MV-4-11 (cell line): ENCODE measurements around the gene NAPB.
A peak's percentile ranks its signal among the peaks of the same experiment; 100 is the strongest.

Experiments used
- DNase-seq: peaks from one replicate; lab custom pipeline; 2025; lab: John Stamatoyannopoulos, UW

Gene NAPB

GRCh38 chr20:23344336-23344735 lies 77.0 kb downstream of the NAPB start:
- DNase-seq = peak; percentile 40

DNA sequence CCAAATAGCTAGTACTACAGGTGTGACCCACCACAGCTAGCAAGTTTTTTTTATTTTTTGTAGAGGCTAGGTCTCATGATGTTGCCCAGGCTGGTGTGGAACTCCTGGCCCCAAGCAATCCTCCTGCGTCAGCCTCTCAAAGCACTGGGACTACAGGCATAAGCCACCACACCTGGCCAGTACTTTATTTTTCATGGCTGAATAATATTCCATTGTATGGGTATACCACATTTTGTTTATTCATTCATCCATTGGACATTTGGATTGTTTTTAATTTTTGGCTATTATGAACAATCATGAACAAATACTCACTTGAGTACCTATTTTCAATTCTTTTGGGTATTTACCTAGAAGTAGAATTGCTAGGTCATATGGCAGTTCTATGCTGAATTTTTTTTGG lies 77.7 kb downstream of the NAPB start:
- DNase-seq = no peak

GRCh38 chr20:23341073-23341472 lies 80.2 kb downstream of the NAPB start:
- DNase-seq = no peak

GRCh38 chr20:23340524-23340923 lies 80.8 kb downstream of the NAPB start:
- DNase-seq = peak; percentile 64

DNA sequence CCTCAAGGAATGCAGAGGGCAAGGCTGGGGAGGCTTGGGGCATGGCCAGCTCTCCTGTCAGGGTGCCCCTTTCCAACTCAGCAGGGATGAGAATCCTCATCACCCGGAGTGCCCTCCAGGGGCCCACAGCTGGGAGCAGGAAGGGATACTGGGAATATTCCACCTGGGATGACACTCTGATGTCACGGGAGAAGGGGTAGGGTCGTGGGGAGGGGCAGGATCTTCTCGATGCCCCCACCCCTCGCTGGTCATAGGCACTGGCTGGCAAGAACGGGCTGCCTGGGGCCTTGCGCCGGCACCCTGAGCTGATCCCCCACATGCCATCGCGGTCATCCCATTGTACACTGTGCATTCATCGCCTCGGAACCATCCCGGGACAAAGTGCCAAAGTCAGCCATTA lies 81.3 kb downstream of the NAPB start:
- DNase-seq = no peak

DNA sequence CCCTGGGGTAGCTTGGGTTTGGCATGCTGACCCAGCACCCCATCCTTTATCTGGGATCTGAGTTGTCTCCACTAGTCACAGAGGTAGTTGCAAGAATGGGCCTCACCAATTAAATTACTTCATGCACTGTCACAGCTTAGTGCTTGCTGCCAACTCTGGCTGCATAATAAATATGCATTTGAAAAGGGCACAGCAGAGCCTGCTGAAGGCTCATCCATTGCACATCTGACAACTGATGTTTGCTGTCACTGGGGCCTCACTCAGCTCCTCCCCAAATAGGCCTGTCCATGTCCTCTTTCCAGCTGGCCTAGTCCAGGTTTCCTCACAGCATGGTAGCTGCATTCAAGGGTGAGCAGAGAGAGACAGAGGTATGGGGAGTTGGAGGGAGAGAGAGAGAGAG lies 84.0 kb downstream of the NAPB start:
- no peak for DNase-seq

GRCh38 chr20:23336476-23336875 lies 84.8 kb downstream of the NAPB start:
- no peak for DNase-seq

DNA sequence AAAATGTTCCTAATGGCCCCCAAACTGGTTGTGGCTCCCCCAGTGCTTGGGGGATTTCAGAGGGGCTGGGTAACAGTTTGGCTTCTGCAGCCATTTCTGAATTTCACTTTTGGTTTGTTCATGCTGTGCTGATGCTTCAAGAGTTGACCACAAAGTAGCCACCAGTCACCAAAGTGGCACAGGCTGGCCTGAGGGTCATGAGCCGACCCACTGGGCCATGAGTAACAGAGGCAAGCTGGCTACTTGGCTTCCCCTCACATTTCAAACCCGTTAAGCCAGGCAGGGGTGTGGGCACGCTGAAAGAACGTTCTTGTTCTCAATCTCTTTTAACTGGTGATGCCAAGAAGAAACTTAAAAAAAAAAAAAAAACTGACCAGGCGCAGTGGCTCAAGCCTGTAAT lies 85.8 kb downstream of the NAPB start:
- no peak for DNase-seq

GRCh38 chr20:23334111-23334510 lies 87.2 kb downstream of the NAPB start:
- DNase-seq = peak; percentile 76

GRCh38 chr20:23332467-23332866 lies 88.8 kb downstream of the NAPB start:
- no peak for DNase-seq

DNA sequence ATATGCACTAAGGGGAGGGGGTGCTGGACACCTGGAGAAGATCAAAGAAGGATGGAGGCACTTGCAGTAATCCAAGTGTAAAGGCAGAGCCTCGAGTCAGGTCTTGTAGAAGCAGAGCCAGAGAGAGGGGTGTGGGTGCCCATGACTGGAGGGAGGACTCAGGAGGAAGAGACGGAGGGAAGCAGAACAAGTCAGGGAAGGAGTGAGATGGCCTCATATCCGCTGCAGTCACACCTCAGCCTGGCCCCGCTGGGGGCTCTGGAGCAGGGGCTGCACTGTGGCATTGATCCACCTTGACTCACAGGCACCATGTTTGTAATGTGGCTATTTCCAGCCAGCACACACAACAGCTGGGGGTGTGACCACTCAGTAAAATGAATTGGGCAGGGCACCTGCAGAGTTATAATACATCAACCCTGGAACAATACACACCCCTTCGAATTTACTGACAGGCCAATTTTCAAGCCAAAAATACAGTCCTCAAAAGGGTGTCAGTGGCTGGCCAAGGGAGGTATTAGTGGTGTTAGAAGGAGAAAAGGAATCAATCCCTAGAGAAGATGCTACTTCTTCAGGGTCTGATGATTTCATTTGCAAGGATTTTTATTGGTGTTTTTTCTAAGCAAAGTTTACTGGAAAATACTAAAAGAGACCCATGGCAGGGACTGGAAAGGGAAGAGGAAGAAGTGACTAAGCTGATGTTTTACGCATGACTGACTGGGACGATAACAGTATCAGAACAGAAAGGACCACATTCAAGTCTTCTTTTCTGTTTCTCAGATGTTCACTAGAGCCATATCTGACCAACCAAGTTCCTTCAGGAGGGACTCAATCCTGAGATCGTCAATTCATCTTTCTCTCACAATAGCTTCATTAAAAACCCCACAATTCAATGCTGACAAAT lies 89.6 kb downstream of the NAPB start:
- no peak for DNase-seq

GRCh38 chr20:23327617-23328333 lies 93.5 kb downstream of the NAPB start:
- DNase-seq = no peak

DNA sequence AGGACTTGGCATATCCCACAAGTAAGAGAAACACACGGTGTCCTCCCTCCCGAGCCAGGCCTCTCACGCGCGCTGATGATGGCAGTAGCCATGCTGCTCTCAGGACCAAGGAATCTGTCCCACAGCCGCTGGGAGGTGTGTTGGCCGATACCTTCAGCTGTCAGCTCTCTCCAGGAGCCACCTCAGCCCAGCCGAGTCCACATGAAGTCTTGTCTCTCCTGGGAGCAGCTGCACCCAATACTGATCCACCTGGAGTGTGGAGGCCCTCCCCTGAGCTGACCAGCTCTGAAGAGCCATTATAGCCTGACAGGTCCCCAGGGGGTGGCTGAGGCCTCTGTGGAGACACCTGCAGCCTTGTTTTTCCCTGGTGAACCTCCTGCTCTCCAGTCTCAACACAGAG lies 94.5 kb downstream of the NAPB start:
- DNase-seq = no peak

DNA sequence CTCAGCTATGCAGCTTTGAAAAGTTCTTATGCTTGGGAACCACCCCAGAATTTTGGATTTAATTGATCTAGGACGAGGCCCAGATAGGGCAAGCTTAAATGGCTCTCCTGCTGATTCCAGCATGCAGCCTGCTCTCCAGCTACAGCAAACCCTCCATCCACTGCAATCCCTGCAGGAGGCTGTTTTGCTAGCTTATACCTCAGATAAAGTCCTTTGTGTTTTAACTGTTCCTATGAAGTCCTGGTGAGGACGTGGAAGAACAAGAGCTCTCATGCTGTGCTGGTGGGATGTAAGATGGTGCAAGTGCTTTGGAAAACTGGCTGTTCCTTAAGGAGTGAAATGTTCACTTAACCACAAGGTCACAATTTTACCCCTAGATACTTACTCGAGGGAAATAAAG lies 96.2 kb downstream of the NAPB start:
- DNase-seq = no peak
